IMR-90 (cell line): ENCODE data around the gene GAPT.

Source experiments
- CHD1 ChIP-seq: IDR thresholded peaks from 2 replicates; pipeline ENCODE4 v1.6.1; 2012; ENCODE audit warnings: low read depth, low read length, improper control_type of control experiment
- CTCF ChIP-seq: conservative IDR thresholded peaks from 2 replicates; pipeline ENCODE4 v1.5.1; 2012; ENCODE audit warnings: mild to moderate bottlenecking, low read depth, low read length, improper control_type of control experiment
- ELK1 ChIP-seq: fragments of 150-350 bp; IDR thresholded peaks from 2 replicates; pipeline ENCODE4 v1.6.1; 2016; ENCODE audit warnings: low read depth, mild to moderate bottlenecking, low read length, moderate library complexity, borderline replicate concordance
- MAFK ChIP-seq: IDR thresholded peaks from 2 replicates; pipeline ENCODE4 v1.6.1; 2012; ENCODE audit warnings: low read depth, low read length, improper control_type of control experiment
- MAZ ChIP-seq: IDR thresholded peaks from 2 replicates; pipeline ENCODE4 v1.6.1; 2012; ENCODE audit warnings: low read depth, mild to moderate bottlenecking, low read length, improper control_type of control experiment, moderate library complexity, borderline replicate concordance
- MXI1 ChIP-seq: IDR thresholded peaks from 2 replicates; pipeline ENCODE4 v1.6.1; 2012; ENCODE audit warnings: low read depth, mild to moderate bottlenecking, low read length, moderate library complexity, borderline replicate concordance
- NFE2L2 ChIP-seq: fragments of 150-350 bp; IDR thresholded peaks from 2 replicates; pipeline ENCODE4 v1.6.1; 2016; ENCODE audit warnings: low read depth, mild to moderate bottlenecking, low read length
- POLR2A ChIP-seq: IDR thresholded peaks from 2 replicates; pipeline ENCODE4 v1.6.1; 2012; ENCODE audit warnings: mild to moderate bottlenecking, low read depth, low read length
- RAD21 ChIP-seq: IDR thresholded peaks from 2 replicates; pipeline ENCODE4 v1.6.1; 2012; ENCODE audit warnings: low read length, improper control_type of control experiment
- RCOR1 ChIP-seq: IDR thresholded peaks from 2 replicates; pipeline ENCODE4 v1.6.1; 2012; ENCODE audit warnings: mild to moderate bottlenecking, low read length, improper control_type of control experiment; ENCODE audit not compliant: insufficient replicate concordance
- RFX5 ChIP-seq: IDR thresholded peaks from 2 replicates; pipeline ENCODE4 v1.8.0; 2012; ENCODE audit warnings: low read depth, mild to moderate bottlenecking, low read length, moderate library complexity
- SMC3 ChIP-seq: fragments of 150-350 bp; IDR thresholded peaks from 2 replicates; pipeline ENCODE4 v1.6.1; 2016; ENCODE audit warnings: low read depth, mild to moderate bottlenecking, antibody characterized with exemption, low read length, moderate library complexity
- USF2 ChIP-seq: fragments of 150-350 bp; IDR thresholded peaks from 2 replicates; pipeline ENCODE4 v1.6.1; 2017; ENCODE audit warnings: mild to moderate bottlenecking, antibody characterized with exemption, low read length, low read depth

GRCh38 chr5:58450811-58451629, 40.2 kb upstream of the GAPT start:
- TF ChIP-seq CTCF = no peak
- TF ChIP-seq POLR2A = no peak; the same call in 1 of the 2 replicates
- TF ChIP-seq RAD21 = no peak
- no peak for TF ChIP-seq MXI1
- no peak for TF ChIP-seq SMC3
- TF ChIP-seq ELK1 = no peak
- no peak for TF ChIP-seq NFE2L2
- no peak for TF ChIP-seq USF2
- TF ChIP-seq RFX5 = no peak
- no peak for TF ChIP-seq MAZ
- no peak for TF ChIP-seq CHD1
- TF ChIP-seq MAFK = no peak
- TF ChIP-seq RCOR1 = no peak
